Brain microvascular endothelial cell (primary cell): Measurements from ENCODE around the gene CFAP46.

Source experiments
- DNase-seq: peaks from one replicate; pipeline ENCODE4 v3.0.0-alpha.2; 2020
- H3K27ac ChIP-seq: fragments of 250-450 bp; sonication (Bioruptor Pico); 2 replicates; pipeline ENCODE4 v1.5.1; 2020; ENCODE audit warnings: mild to moderate bottlenecking, moderate library complexity
- H3K27me3 ChIP-seq: fragments of 250-450 bp; sonication (Bioruptor Pico); replicated peaks from 2 replicates; pipeline ENCODE4 v1.5.1; 2020; ENCODE audit warnings: mild to moderate bottlenecking
- H3K36me3 ChIP-seq: fragments of 250-450 bp; sonication (Bioruptor Pico); replicated peaks from 2 replicates; pipeline ENCODE4 v1.5.1; 2020; ENCODE audit warnings: mild to moderate bottlenecking
- H3K4me3 ChIP-seq: 2 replicates; pipeline ENCODE4 v1.5.1; 2011; ENCODE audit warnings: low read depth, mild to moderate bottlenecking, control low read depth, low read length, moderate library complexity
- CTCF ChIP-seq: IDR thresholded peaks from 2 replicates; pipeline ENCODE4 v1.5.1; 2011; ENCODE audit warnings: low read depth, mild to moderate bottlenecking, moderate library complexity, low read length, control low read depth, inconsistent platforms; ENCODE audit errors: missing control alignments
- in situ Hi-C: cut with HindIII; loops from 2 replicates; pipeline ENCODE4 v1.10.0; 2017; ENCODE audit warnings: low sequenced_read_pairs, low pct_ligation_motif_present

The CFAP46 gene

GRCh38 chr10:132981173-132981555 lies 38.8 kb upstream of the CFAP46 start:
- Histone ChIP-seq H3K4me3 (no peak overlapping the region), H3K27ac (no peak overlapping the region), H3K36me3 (no peaks in the 10 kb centered on the region), H3K27me3 (no peaks in the 10 kb centered on the region)
- TF ChIP-seq CTCF: no peak
- in situ Hi-C loops: no loop called here
- DNase-seq: no peak

GRCh38 chr10:132980426-132981172 lies 38.2 kb upstream of the CFAP46 start:
- Histone ChIP-seq H3K27ac (no peak overlapping the region), H3K27me3 (no peaks in the 10 kb centered on the region), H3K4me3 (no peak overlapping the region), H3K36me3 (no peaks in the 10 kb centered on the region)
- in situ Hi-C loops: no loop called here
- no peak for DNase-seq
- no peak for TF ChIP-seq CTCF

GRCh38 chr10:132979491-132980425 lies 37.4 kb upstream of the CFAP46 start:
- Histone ChIP-seq H3K27me3 (no peaks in the 10 kb centered on the region), H3K4me3 (no peak overlapping the region), H3K36me3 (no peaks in the 10 kb centered on the region), H3K27ac (no peak overlapping the region)
- TF ChIP-seq CTCF: no peak
- no peak for DNase-seq
- in situ Hi-C loops: no loop called here

GRCh38 chr10:132978542-132978941 lies 36.2 kb upstream of the CFAP46 start:
- no peak for TF ChIP-seq CTCF
- in situ Hi-C loops: no loop called here
- no peak overlapping the region for H3K27ac ChIP-seq
- no peak for DNase-seq
- H3K36me3 ChIP-seq: no peaks in the 10 kb centered on the region
- H3K4me3 ChIP-seq: no peak overlapping the region
- no peaks in the 10 kb centered on the region for H3K27me3 ChIP-seq

GRCh38 chr10:132977807-132978206 lies 35.4 kb upstream of the CFAP46 start:
- Histone ChIP-seq H3K27ac (no peak overlapping the region), H3K4me3 (no peak overlapping the region), H3K36me3 (no peaks in the 10 kb centered on the region), H3K27me3 (peaks cover 2% of the 10 kb centered on the region)
- no peak for TF ChIP-seq CTCF
- in situ Hi-C loops: no loop called here
- DNase-seq: no peak
